ENCODE measurements around the gene SUN2.

The SUN2 gene

GRCh38 chr22:38766076-38766777 is 10.4 kb upstream of the SUN2 start:
- peak; percentile 81 for TF ChIP-seq CTCF (conservative IDR thresholded peaks at IDR 0.05; ENCODE audit: low read depth, low read length)
- Histone ChIP-seq H3K36me3 (ENCODE audit: insufficient read depth) (no peaks in the 10 kb centered on the region), H4K20me1 (ENCODE audit: insufficient read depth) (no peaks in the 10 kb centered on the region), H3K4me1 (ENCODE audit: low read depth, poor library complexity, severe bottlenecking) (no peaks in the 10 kb centered on the region), H3K4me3 (IDR thresholded peaks at IDR 0.05; ENCODE audit: insufficient read depth, low read depth, low read length) (no peak overlapping the region), H3K27ac (no peak overlapping the region), H3K27me3 (ENCODE audit: insufficient read depth, low read depth) (peaks cover 5% of the 10 kb centered on the region; the same call in 1 of the 2 replicates), H2AFZ (ENCODE audit: low read depth) (no peak overlapping the region), H3K4me2 (no peak overlapping the region), H3K79me2 (ENCODE audit: insufficient read depth, low read depth) (no peaks in the 10 kb centered on the region), H3K9ac (no peak overlapping the region)

- Histone ChIP-seq H3K4me1 (ENCODE audit: low read depth, poor library complexity, severe bottlenecking) (no peaks in the 10 kb centered on the region), H3K79me2 (ENCODE audit: insufficient read depth, low read depth) (no peaks in the 10 kb centered on the region), H3K27me3 (ENCODE audit: insufficient read depth, low read depth) (peaks cover 5% of the 10 kb centered on the region; the same call in 1 of the 2 replicates), H4K20me1 (ENCODE audit: insufficient read depth) (no peaks in the 10 kb centered on the region), H3K27ac (no peak overlapping the region), H3K36me3 (ENCODE audit: insufficient read depth) (no peaks in the 10 kb centered on the region), H3K9ac (no peak overlapping the region), H3K4me3 (IDR thresholded peaks at IDR 0.05; ENCODE audit: insufficient read depth, low read depth, low read length) (no peak overlapping the region), H2AFZ (ENCODE audit: low read depth) (no peak overlapping the region), H3K4me2 (no peak overlapping the region)
- no peak for TF ChIP-seq CTCF (conservative IDR thresholded peaks at IDR 0.05; ENCODE audit: low read depth, low read length)
Measured at GRCh38 chr22:38762551-38762983, 6.8 kb upstream of the SUN2 start.

GRCh38 chr22:38761202-38762162 is 5.7 kb upstream of the SUN2 start:
- Histone ChIP-seq H3K9ac (no peak overlapping the region), H3K4me3 (IDR thresholded peaks at IDR 0.05; ENCODE audit: insufficient read depth, low read depth, low read length) (no peak overlapping the region), H3K4me1 (ENCODE audit: low read depth, poor library complexity, severe bottlenecking) (peaks cover 6% of the 10 kb centered on the region), H3K27ac (no peak overlapping the region), H3K27me3 (ENCODE audit: insufficient read depth, low read depth) (peaks cover 5% of the 10 kb centered on the region; the same call in 1 of the 2 replicates), H2AFZ (ENCODE audit: low read depth) (no peak overlapping the region), H3K4me2 (no peak overlapping the region), H3K36me3 (ENCODE audit: insufficient read depth) (no peaks in the 10 kb centered on the region), H3K79me2 (ENCODE audit: insufficient read depth, low read depth) (no peaks in the 10 kb centered on the region), H4K20me1 (ENCODE audit: insufficient read depth) (no peaks in the 10 kb centered on the region)
- TF ChIP-seq CTCF (conservative IDR thresholded peaks at IDR 0.05; ENCODE audit: low read depth, low read length) = no peak

- Histone ChIP-seq H3K4me3 (IDR thresholded peaks at IDR 0.05; ENCODE audit: insufficient read depth, low read depth, low read length) (no peak overlapping the region), H3K79me2 (ENCODE audit: insufficient read depth, low read depth) (no peaks in the 10 kb centered on the region), H3K36me3 (ENCODE audit: insufficient read depth) (no peaks in the 10 kb centered on the region), H2AFZ (ENCODE audit: low read depth) (no peak overlapping the region), H3K9ac (no peak overlapping the region), H3K4me2 (no peak overlapping the region), H4K20me1 (ENCODE audit: insufficient read depth) (no peaks in the 10 kb centered on the region), H3K4me1 (ENCODE audit: low read depth, poor library complexity, severe bottlenecking) (peaks cover 8% of the 10 kb centered on the region), H3K27ac (no peak overlapping the region), H3K27me3 (ENCODE audit: insufficient read depth, low read depth) (peaks cover 5% of the 10 kb centered on the region; the same call in 1 of the 2 replicates)
- no peak for TF ChIP-seq CTCF (conservative IDR thresholded peaks at IDR 0.05; ENCODE audit: low read depth, low read length)
Measured at GRCh38 chr22:38760477-38761201, 4.8 kb upstream of the SUN2 start.
